T-helper 1 cell treated with Interleukin-12 subunit alpha and Interleukin-12 subunit beta and Interleukin-4 antibody, amounts not matched to agents 30 μg/mL and 1 μg/mL, for 36 hours (primary cell): ENCODE data around the gene ITSN1.

Experiments used
- H3K27ac Mint-ChIP-seq: one replicate; pipeline ENCODE4 v1.8.0; 2021; ENCODE audit warnings: mild to moderate bottlenecking, mixed read lengths
- H3K27me3 Mint-ChIP-seq: one replicate; pipeline ENCODE4 v1.8.0; 2021; ENCODE audit warnings: low read depth, mixed read lengths
- H3K36me3 Mint-ChIP-seq: one replicate; pipeline ENCODE4 v1.8.0; 2021; ENCODE audit warnings: low read depth, mixed read lengths
- H3K4me1 Mint-ChIP-seq: one replicate; pipeline ENCODE4 v1.8.0; 2021; ENCODE audit warnings: low read depth, mixed read lengths
- H3K4me3 Mint-ChIP-seq: one replicate; pipeline ENCODE4 v1.8.0; 2021; ENCODE audit warnings: mild to moderate bottlenecking, moderate library complexity, mixed read lengths
- H3K9me3 Mint-ChIP-seq: one replicate; pipeline ENCODE4 v1.8.0; 2021; ENCODE audit warnings: mixed read lengths

ITSN1 gene

GRCh38 chr21:33800753-33801423 lies 158.6 kb downstream of the ITSN1 start:
- Mint-ChIP-seq H3K9me3 (no peaks in the 10 kb centered on the region), H3K27me3 (no peaks in the 10 kb centered on the region), H3K27ac (no peak overlapping the region), H3K36me3 (no peaks in the 10 kb centered on the region), H3K4me3 (no peak overlapping the region), H3K4me1 (no peaks in the 10 kb centered on the region)

GRCh38 chr21:33801424-33802405 lies 159.4 kb downstream of the ITSN1 start:
- H3K4me3 Mint-ChIP-seq: no peak overlapping the region

GRCh38 chr21:33802481-33802880 lies 160.2 kb downstream of the ITSN1 start:
- Mint-ChIP-seq H3K36me3 (no peaks in the 10 kb centered on the region), H3K4me1 (no peaks in the 10 kb centered on the region), H3K4me3 (no peak overlapping the region), H3K9me3 (no peaks in the 10 kb centered on the region), H3K27me3 (no peaks in the 10 kb centered on the region), H3K27ac (no peak overlapping the region)

More at GRCh38 chr21:33801424-33802405, 159.4 kb downstream of the ITSN1 start:
- Mint-ChIP-seq H3K4me1 (no peaks in the 10 kb centered on the region), H3K9me3 (no peaks in the 10 kb centered on the region), H3K27ac (no peak overlapping the region), H3K27me3 (no peaks in the 10 kb centered on the region), H3K36me3 (no peaks in the 10 kb centered on the region)

- H3K4me1 Mint-ChIP-seq: no peaks in the 10 kb centered on the region
- no peaks in the 10 kb centered on the region for H3K27me3 Mint-ChIP-seq
- H3K9me3 Mint-ChIP-seq: no peaks in the 10 kb centered on the region
- no peak overlapping the region for H3K4me3 Mint-ChIP-seq
- no peak overlapping the region for H3K27ac Mint-ChIP-seq
- no peaks in the 10 kb centered on the region for H3K36me3 Mint-ChIP-seq
These were observed 166.5 kb downstream of the ITSN1 start for GRCh38 chr21:33808715-33809367.

GRCh38 chr21:33810766-33811165 lies 168.5 kb downstream of the ITSN1 start:
- Mint-ChIP-seq H3K27me3 (no peaks in the 10 kb centered on the region), H3K27ac (no peak overlapping the region), H3K36me3 (no peaks in the 10 kb centered on the region), H3K9me3 (no peaks in the 10 kb centered on the region), H3K4me3 (no peak overlapping the region), H3K4me1 (peaks cover 3% of the 10 kb centered on the region)

DNA sequence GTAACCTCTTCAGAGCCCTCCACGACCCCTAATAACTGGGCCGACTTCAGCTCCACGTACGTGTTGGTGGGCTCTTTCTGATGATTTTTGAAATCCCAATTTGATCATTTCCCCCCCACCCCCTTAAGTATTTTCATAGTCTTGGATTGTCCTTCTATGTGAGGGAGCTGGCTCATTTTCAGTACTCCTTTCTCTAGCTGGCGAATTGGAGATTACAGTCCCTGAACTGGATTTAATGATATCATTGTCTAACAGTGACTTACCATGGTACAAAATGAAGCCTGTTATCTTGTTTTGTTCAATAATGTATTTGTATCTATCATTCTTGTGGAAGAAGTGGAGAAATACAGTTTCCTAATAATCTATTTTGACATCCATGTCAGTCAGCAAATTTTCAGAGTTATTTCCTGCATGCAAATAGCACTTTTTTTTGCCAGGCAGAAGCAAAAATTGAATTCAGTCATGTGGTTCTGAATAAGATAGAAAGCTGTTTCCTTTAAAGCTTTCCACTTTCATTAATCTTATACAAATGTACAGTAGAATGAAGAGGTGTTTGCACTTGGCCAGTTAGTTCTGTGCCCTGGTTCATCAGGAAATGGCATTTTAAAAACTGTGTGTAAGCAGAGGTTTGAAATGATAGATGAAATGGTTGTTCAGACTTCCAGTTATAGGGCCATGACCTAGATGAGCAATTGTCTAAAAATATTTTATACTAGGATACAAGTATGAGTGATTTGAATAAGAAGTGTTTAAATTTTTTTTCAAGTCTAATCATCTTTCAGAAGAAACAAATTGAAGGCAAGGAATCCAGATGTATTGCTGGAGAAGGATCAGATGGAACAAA lies 169.1 kb downstream of the ITSN1 start:
- peaks cover 3% of the 10 kb centered on the region for H3K4me1 Mint-ChIP-seq
- H3K36me3 Mint-ChIP-seq: no peaks in the 10 kb centered on the region
- H3K27me3 Mint-ChIP-seq: no peaks in the 10 kb centered on the region
- H3K9me3 Mint-ChIP-seq: no peaks in the 10 kb centered on the region
- no peak overlapping the region for H3K4me3 Mint-ChIP-seq
- H3K27ac Mint-ChIP-seq: no peak overlapping the region

GRCh38 chr21:33813832-33814365 lies 171.6 kb downstream of the ITSN1 start:
- Mint-ChIP-seq H3K4me1 (peaks cover 3% of the 10 kb centered on the region), H3K4me3 (no peak overlapping the region), H3K27me3 (no peaks in the 10 kb centered on the region), H3K27ac (no peak overlapping the region), H3K36me3 (no peaks in the 10 kb centered on the region), H3K9me3 (no peaks in the 10 kb centered on the region)

DNA sequence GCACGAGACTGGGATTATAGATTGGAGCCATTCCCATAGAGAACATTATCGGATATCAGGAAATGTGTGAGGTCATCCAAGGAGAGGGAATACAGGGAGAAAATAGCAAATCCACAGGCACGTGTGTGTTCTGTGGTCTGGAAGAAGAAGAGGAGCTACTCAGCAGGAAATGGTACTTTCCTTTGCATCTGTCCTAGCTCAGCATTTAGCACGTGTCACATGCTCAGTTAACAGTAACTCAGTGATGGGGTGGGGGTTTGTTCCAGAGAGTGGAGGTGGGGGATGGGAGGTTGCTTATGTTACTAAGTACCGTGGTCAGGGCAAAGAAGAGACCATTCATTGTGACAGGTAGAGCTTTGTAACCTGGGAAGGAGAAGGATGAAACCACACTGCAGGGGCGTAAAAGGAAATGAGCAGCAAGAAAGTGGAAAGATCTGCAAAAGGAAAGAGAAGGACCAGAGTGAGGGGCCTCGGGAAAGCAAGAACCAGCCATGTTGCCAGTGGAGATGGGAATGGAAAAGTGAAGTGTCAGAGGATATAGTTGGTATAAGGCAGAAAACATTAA lies 172.9 kb downstream of the ITSN1 start:
- no peak overlapping the region for H3K27ac Mint-ChIP-seq

DNA sequence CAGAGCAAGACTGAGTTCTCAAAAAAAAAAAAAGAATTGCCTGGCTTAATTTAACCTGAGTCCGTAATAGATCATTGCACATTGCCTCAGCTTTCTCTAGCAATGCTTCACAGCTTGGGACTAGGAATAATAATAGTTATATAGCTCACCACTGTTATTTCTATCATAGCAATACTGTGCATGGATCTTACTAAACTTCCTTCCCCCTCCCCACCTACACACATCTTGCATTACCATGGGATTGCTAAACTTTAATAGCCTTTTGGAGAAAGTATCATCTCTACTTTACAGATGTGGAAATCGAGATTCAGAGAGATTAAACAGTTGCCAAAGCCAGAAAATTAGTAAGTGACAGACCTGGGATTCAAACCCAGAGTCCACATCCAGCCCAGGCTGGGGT lies 173.9 kb downstream of the ITSN1 start:
- Mint-ChIP-seq H3K9me3 (no peaks in the 10 kb centered on the region), H3K27me3 (no peaks in the 10 kb centered on the region), H3K4me1 (peaks cover 4% of the 10 kb centered on the region), H3K27ac (no peak overlapping the region), H3K4me3 (no peak overlapping the region), H3K36me3 (no peaks in the 10 kb centered on the region)

More for the DNA sequence above, 172.9 kb downstream of the ITSN1 start:
- H3K9me3 Mint-ChIP-seq: no peaks in the 10 kb centered on the region
- H3K27me3 Mint-ChIP-seq: no peaks in the 10 kb centered on the region
- no peak overlapping the region for H3K4me3 Mint-ChIP-seq
- peaks cover 4% of the 10 kb centered on the region for H3K4me1 Mint-ChIP-seq
- H3K36me3 Mint-ChIP-seq: no peaks in the 10 kb centered on the region

DNA sequence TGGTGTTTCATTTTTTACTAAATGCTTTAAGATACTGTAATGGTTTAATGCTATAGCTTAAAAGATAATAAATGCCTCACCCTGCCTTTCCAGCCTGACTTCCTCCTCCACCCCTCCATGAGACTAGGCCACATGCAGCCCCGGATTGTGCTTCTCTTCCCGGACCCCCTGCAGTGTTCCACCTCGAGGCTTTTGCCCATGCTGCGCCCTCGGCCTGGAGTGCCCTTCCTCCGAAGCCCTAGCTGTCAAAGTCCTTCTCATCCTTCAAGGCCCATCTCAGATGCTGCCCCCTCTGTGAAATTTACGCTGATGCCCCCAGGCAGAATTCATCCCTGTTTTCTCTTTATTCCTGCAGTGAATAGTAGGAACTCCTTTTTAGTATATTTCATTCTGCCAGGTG lies 174.8 kb downstream of the ITSN1 start:
- Mint-ChIP-seq H3K27ac (no peak overlapping the region), H3K4me3 (no peak overlapping the region), H3K27me3 (no peaks in the 10 kb centered on the region), H3K36me3 (no peaks in the 10 kb centered on the region), H3K4me1 (peaks cover 4% of the 10 kb centered on the region), H3K9me3 (no peaks in the 10 kb centered on the region)

GRCh38 chr21:33817663-33818451 lies 175.6 kb downstream of the ITSN1 start:
- no peaks in the 10 kb centered on the region for H3K9me3 Mint-ChIP-seq
- no peak overlapping the region for H3K4me3 Mint-ChIP-seq
- H3K4me1 Mint-ChIP-seq: peaks cover 4% of the 10 kb centered on the region
- no peak overlapping the region for H3K27ac Mint-ChIP-seq
- no peaks in the 10 kb centered on the region for H3K27me3 Mint-ChIP-seq
- no peaks in the 10 kb centered on the region for H3K36me3 Mint-ChIP-seq

DNA sequence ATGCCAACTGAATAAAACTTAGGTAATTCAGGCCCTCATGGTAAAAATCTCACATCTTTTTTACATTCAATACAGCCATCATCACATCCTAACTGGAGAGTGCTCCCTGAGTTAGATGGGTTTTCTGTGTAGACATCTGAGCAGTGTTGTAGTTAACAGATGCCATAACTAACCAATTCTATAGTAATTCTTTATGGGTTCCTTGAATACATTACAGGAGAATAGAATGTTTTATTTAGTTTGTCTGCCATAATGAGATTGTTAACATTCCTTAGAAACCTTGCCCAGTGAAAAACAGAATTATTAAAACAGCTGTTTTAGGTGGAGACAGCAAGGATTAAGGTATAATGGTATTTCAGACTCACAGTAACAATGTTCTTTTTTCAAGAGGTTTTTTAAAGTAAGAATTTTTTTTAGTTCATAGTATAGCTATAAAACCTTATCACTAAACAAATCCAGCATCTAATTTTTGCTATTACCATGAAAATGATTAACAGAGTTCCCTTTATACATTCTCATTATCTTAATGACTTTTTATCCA lies 178.0 kb downstream of the ITSN1 start:
- H3K27ac Mint-ChIP-seq: no peak overlapping the region
- peaks cover 1% of the 10 kb centered on the region for H3K4me1 Mint-ChIP-seq
- no peaks in the 10 kb centered on the region for H3K27me3 Mint-ChIP-seq
- no peaks in the 10 kb centered on the region for H3K9me3 Mint-ChIP-seq
- no peak overlapping the region for H3K4me3 Mint-ChIP-seq
- no peaks in the 10 kb centered on the region for H3K36me3 Mint-ChIP-seq

DNA sequence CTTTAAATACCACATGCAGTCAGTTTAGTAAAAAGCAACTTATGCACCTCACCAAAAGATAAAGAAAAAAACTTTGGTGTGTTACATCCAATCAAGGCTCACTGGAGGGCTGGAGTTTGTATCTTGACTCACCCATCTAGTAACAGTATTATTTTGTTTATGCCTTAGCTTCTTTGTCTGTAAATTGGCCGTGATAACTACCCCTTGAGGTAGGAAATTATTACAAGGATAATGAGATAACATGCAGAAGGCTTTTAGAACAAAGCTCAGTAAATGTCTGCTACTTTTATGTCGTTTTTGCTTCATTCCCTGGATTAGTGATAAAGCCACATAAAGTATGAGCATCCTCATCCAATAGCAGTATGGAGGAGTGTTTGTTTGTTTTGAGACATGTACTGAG lies 178.5 kb downstream of the ITSN1 start:
- peaks cover 1% of the 10 kb centered on the region for H3K4me1 Mint-ChIP-seq

More for the DNA sequence above, 178.5 kb downstream of the ITSN1 start:
- Mint-ChIP-seq H3K36me3 (no peaks in the 10 kb centered on the region), H3K4me3 (no peak overlapping the region), H3K9me3 (no peaks in the 10 kb centered on the region), H3K27ac (no peak overlapping the region), H3K27me3 (no peaks in the 10 kb centered on the region)
